Measurements from ENCODE around the gene NPTXR.

NPTXR gene

GRCh38 chr22:38865201-38866023, 21.6 kb upstream of the NPTXR start:
- H3K36me3 ChIP-seq (ENCODE audit: control insufficient read depth, low read length): peaks cover 59% of the 10 kb centered on the region
- H3K27me3 ChIP-seq (ENCODE audit: control insufficient read depth, low read length): no peaks in the 10 kb centered on the region
- H3K9me3 ChIP-seq (ENCODE audit: control insufficient read depth, insufficient read depth, low read length): no peaks in the 10 kb centered on the region
- no peak overlapping the region for H3K4me3 ChIP-seq (ENCODE audit: low read length)
- no peak for TF ChIP-seq CTCF (IDR thresholded peaks at IDR 0.05; ENCODE audit: low read depth, low read length, poor library complexity, severe bottlenecking)
- no peak for TF ChIP-seq EZH2phosphoT487 (IDR thresholded peaks at IDR 0.05; ENCODE audit: borderline replicate concordance, low read length)
- H3K9me2 ChIP-seq (replicated peaks; ENCODE audit: control insufficient read depth, low read length): no peaks in the 10 kb centered on the region
- no peak overlapping the region for H3K27ac ChIP-seq (ENCODE audit: low read depth, low read length)
- no peak overlapping the region for H3K4me2 ChIP-seq (ENCODE audit: low read length)
- peaks cover 15% of the 10 kb centered on the region for H3F3A ChIP-seq (ENCODE audit: control insufficient read depth, insufficient read depth)
- peaks cover 26% of the 10 kb centered on the region for H3K4me1 ChIP-seq (ENCODE audit: control insufficient read depth, low read length)
- peaks cover 29% of the 10 kb centered on the region for H3K79me2 ChIP-seq (ENCODE audit: control insufficient read depth, low read length)
- peaks cover 25% of the 10 kb centered on the region for H4K20me1 ChIP-seq (ENCODE audit: control insufficient read depth, insufficient read depth, low read depth, low read length)

- Histone ChIP-seq H3K9me2 (replicated peaks; ENCODE audit: control insufficient read depth, low read length) (no peaks in the 10 kb centered on the region), H3K79me2 (ENCODE audit: control insufficient read depth, low read length) (peaks cover 21% of the 10 kb centered on the region), H3K27me3 (ENCODE audit: control insufficient read depth, low read length) (no peaks in the 10 kb centered on the region), H4K20me1 (ENCODE audit: control insufficient read depth, insufficient read depth, low read depth, low read length) (peaks cover 20% of the 10 kb centered on the region), H3K4me1 (ENCODE audit: control insufficient read depth, low read length) (peaks cover 17% of the 10 kb centered on the region), H3K36me3 (ENCODE audit: control insufficient read depth, low read length) (peaks cover 53% of the 10 kb centered on the region), H3K9me3 (ENCODE audit: control insufficient read depth, insufficient read depth, low read length) (no peaks in the 10 kb centered on the region), H3K27ac (ENCODE audit: low read depth, low read length) (no peak overlapping the region), H3F3A (ENCODE audit: control insufficient read depth, insufficient read depth) (peaks cover 15% of the 10 kb centered on the region), H3K4me3 (ENCODE audit: low read length) (no peak overlapping the region), H3K4me2 (ENCODE audit: low read length) (no peak overlapping the region)
- no peak for TF ChIP-seq EZH2phosphoT487 (IDR thresholded peaks at IDR 0.05; ENCODE audit: borderline replicate concordance, low read length)
- no peak for TF ChIP-seq CTCF (IDR thresholded peaks at IDR 0.05; ENCODE audit: low read depth, low read length, poor library complexity, severe bottlenecking)
Observed at GRCh38 chr22:38864361-38865191, 20.7 kb upstream of the NPTXR start.

GRCh38 chr22:38863531-38864131, 19.8 kb upstream of the NPTXR start:
- Histone ChIP-seq H3K9me2 (replicated peaks; ENCODE audit: control insufficient read depth, low read length) (no peaks in the 10 kb centered on the region), H3K4me1 (ENCODE audit: control insufficient read depth, low read length) (peaks cover 9% of the 10 kb centered on the region), H3K27me3 (ENCODE audit: control insufficient read depth, low read length) (no peaks in the 10 kb centered on the region), H3K4me2 (ENCODE audit: low read length) (no peak overlapping the region), H3K27ac (ENCODE audit: low read depth, low read length) (no peak overlapping the region), H4K20me1 (ENCODE audit: control insufficient read depth, insufficient read depth, low read depth, low read length) (peaks cover 17% of the 10 kb centered on the region), H3K9me3 (ENCODE audit: control insufficient read depth, insufficient read depth, low read length) (no peaks in the 10 kb centered on the region), H3K36me3 (ENCODE audit: control insufficient read depth, low read length) (peaks cover 44% of the 10 kb centered on the region), H3F3A (ENCODE audit: control insufficient read depth, insufficient read depth) (peaks cover 15% of the 10 kb centered on the region), H3K79me2 (ENCODE audit: control insufficient read depth, low read length) (peaks cover 13% of the 10 kb centered on the region), H3K4me3 (ENCODE audit: low read length) (no peak overlapping the region)
- TF ChIP-seq EZH2phosphoT487 (IDR thresholded peaks at IDR 0.05; ENCODE audit: borderline replicate concordance, low read length) (no peak), CTCF (IDR thresholded peaks at IDR 0.05; ENCODE audit: low read depth, low read length, poor library complexity, severe bottlenecking) (no peak)
